HG03558 (cell line): Measurements from ENCODE around the gene GBE1.
A peak's percentile ranks its signal among the peaks of the same experiment; 100 is the strongest.

Experiments
- ATAC-seq: cut with Tn5 transposase; IDR thresholded peaks from one replicate; pipeline ENCODE4 v1.9.1; 2021; ENCODE audit warnings: moderate number of reproducible peaks; ENCODE audit not compliant: unreplicated experiment; ENCODE audit errors: extremely low read depth

Gene GBE1

DNA sequence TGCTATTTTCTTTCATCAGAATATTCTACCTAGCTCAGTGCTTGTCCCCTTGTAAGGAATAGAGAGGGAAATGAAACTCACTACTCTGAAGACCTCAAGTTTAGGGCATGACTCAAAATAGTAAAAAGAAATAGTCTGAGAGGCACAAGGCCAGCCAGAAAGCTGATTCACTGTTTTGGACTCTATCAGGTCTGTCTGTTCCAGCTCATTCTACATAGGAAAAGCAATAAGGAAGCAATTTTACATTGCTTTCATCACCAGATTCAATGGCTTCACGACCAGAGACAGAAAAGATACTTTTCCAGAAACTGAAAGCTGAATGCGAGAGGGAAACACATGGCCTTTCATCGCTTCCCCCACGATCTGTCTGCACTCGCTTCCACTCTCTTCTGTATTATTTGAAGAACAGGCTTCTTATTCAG is 276.0 kb downstream of the GBE1 start:
- peak; percentile 99 for ATAC-seq

- no peak for ATAC-seq
Observed at GRCh38 chr3:81484520-81484919, 276.9 kb downstream of the GBE1 start.

GRCh38 chr3:81483046-81483445 is 278.4 kb downstream of the GBE1 start:
- no peak for ATAC-seq

GRCh38 chr3:81477740-81478139 is 283.7 kb downstream of the GBE1 start:
- no peak for ATAC-seq

GRCh38 chr3:81476692-81477091 is 284.8 kb downstream of the GBE1 start:
- ATAC-seq: no peak

DNA sequence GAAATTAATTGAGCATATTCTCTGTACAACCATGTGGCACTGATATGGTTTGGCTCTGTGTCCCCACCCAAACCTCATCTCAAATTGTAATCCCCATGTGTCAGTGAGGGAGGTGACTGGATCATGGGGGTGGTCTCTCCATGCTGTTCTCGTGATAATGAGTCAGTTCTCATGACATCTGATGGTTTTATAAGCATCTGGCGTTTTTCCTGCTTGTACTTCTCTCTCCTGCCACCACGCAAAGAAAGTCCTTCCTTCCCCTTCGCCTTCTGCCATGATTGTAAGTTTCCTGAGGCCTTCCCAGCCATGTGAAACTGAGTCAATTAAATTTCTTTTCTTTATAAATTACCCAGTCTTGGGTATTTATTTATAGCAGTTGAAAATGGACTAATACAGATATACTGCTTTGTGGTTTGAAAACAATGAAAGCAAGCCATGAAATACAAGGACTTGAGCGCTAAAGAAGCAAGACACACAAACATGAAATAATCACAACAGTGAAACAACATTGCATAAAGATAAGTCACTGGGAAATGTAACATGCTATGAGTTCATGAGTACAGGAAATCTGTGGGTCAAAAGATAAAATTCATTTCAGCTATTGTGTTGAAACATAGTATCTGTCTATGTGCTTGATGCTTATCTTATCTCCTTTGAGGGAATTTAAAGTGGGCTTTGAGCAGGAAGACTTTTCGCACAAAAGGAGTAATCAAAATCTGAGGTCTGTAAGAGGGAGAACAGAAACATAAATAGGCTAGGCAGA is 288.7 kb downstream of the GBE1 start:
- ATAC-seq: no peak

- no peak for ATAC-seq
Observed at GRCh38 chr3:81470524-81471278, 290.7 kb downstream of the GBE1 start.

GRCh38 chr3:81468391-81468790 is 293.1 kb downstream of the GBE1 start:
- no peak for ATAC-seq

- ATAC-seq: no peak
Observed at GRCh38 chr3:81466201-81466560, 295.3 kb downstream of the GBE1 start.

GRCh38 chr3:81465510-81466200 is 295.8 kb downstream of the GBE1 start:
- ATAC-seq: no peak

GRCh38 chr3:81463781-81464180 is 297.7 kb downstream of the GBE1 start:
- no peak for ATAC-seq

- ATAC-seq: no peak
Observed at GRCh38 chr3:81462921-81463320, 298.5 kb downstream of the GBE1 start.

DNA sequence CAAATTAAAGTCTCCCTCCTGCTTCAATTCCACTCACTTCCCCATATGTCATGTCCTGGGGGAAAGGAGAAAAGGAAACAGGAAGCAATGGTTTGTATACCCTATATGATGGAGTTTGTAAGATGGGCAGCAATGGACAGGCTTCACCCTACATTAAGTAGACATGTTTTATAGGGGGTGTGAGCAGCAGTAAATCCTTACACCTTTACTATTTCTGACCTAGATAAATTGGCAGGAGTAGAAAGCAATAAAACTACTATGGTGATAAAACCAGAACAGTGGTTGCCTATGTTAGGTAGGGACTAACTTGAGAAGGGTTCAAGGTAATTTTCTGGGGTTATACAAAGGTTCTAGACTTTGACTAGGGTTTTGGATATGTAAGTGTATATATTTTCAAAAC is 301.7 kb downstream of the GBE1 start:
- no peak for ATAC-seq

DNA sequence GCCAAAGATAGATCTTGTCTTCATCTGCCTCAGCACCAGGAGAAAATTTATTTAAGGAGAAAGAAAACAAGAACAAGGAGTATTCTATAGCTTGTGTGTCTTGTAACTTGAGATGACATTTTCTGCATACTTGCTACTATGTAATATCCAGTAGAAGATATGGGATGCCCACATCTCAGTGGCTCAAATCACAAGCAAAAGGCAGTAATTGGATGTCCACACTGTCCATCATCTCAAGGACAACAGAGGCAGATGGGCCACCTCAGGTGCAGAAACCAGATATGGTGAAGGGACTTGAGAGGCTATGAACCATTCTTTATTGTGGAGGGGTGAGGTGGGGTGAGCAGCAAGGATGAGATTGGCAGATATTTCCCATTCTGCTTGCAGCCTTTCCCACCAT is 309.0 kb downstream of the GBE1 start:
- no peak for ATAC-seq

- ATAC-seq: no peak
Observed at GRCh38 chr3:81451611-81452010, 309.8 kb downstream of the GBE1 start.

GRCh38 chr3:81451140-81451539 is 310.3 kb downstream of the GBE1 start:
- ATAC-seq: no peak

DNA sequence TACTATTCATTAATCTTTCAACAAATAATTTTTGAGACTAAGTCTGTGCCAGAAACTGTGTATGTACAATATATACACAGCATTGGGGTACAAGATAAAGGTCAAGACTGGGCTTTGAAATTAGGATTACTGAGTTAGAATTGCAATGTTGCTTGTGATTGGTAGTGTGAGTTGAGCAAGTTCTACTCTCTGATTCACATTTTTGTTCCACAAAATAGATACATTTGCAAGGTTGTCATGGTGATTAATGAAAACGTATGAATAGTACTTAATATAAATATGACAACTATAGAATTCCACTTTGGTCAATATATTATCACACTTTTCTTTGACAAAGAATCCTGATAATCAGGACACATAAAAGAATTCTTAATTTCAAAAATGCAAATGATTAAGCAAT is 314.6 kb downstream of the GBE1 start:
- ATAC-seq: no peak

- ATAC-seq: no peak
Observed at GRCh38 chr3:81445712-81446111, 315.7 kb downstream of the GBE1 start.

GRCh38 chr3:81444817-81445460 is 316.5 kb downstream of the GBE1 start:
- no peak for ATAC-seq

DNA sequence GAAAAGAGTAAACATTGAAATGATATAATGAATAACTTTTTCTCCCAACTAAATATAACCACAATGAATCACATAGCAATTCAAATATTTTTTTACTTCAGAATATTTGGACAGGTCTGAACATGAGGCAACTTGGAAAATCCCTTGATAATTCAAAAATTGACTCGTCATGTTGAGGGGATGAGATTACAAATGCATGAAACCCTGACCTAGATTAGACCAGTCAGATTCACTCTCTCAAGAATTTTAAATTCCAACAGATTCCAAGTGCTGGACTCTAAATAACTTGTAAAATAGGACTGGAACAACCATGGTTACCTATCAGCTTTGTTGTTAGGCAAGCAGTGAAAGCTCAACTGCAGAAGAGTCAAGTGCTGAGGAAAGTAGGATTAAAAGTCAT is 317.5 kb downstream of the GBE1 start:
- ATAC-seq: no peak

DNA sequence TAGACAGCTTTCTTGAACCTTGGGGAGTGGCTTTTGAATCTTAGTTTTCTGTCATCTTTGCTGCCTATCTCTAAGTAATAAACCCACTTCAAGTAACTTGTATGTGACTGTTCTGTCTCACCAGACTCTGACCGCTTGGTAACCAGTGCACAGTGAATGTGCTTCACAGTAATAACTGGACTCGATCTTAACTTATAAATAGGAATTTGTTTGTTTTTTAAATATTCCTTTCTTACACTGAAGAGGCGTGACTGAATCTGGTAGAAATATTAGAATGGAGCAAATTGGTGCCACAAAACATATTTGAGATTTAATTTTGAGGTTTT is 318.0 kb downstream of the GBE1 start:
- ATAC-seq: no peak
